Duodenal mucosa (tissue), 2 donors: Measurements from ENCODE around the gene DRD1.
"Not testable (repeated sequence)": the region's sequence is repeated elsewhere in the genome, so short reads cannot be mapped to it uniquely, and the experiment has no call there.

Experiments used
- H3K27ac ChIP-seq: one replicate; pipeline ENCODE4 v1.7.0; 2013; ENCODE audit warnings: low read depth, low read length
- H3K27me3 ChIP-seq, 2 donors: one replicate each; pipeline ENCODE4 v1.7.0; 2013; ENCODE audit warnings: low read length in 2 of 2, control low read depth in 1 of 2; ENCODE audit not compliant: insufficient read depth in 2 of 2, control insufficient read depth in 1 of 2
- H3K36me3 ChIP-seq, 2 donors: one replicate each; pipeline ENCODE4 v1.7.0; 2013; ENCODE audit warnings: low read length in 2 of 2, control low read depth in 1 of 2; ENCODE audit not compliant: insufficient read depth in 2 of 2, control insufficient read depth in 1 of 2
- H3K4me1 ChIP-seq, 2 donors: one replicate each; pipeline ENCODE4 v1.7.0; 2013; ENCODE audit warnings: low read length in 2 of 2, control low read depth in 1 of 2; ENCODE audit not compliant: insufficient read depth in 2 of 2, control insufficient read depth in 1 of 2
- H3K4me3 ChIP-seq, 2 donors: one replicate each; pipeline ENCODE4 v1.7.0; 2013; ENCODE audit warnings: low read length in 2 of 2, low read depth in 1 of 2
- H3K9ac ChIP-seq, 2 donors: one replicate each; pipeline ENCODE4 v1.7.0; 2013; ENCODE audit warnings: low read length in 2 of 2, low read depth in 1 of 2
- H3K9me3 ChIP-seq, 2 donors: one replicate each; pipeline ENCODE4 v1.7.0; 2013; ENCODE audit warnings: low read length in 2 of 2, control low read depth in 1 of 2; ENCODE audit not compliant: control insufficient read depth in 1 of 2

The DRD1 gene

GRCh38 chr5:175457466-175457865 lies 13.5 kb upstream of the DRD1 start:
- H3K4me3 ChIP-seq = no peak overlapping the region
- H3K4me1 ChIP-seq = no peaks in the 10 kb centered on the region
- H3K9ac ChIP-seq = no peak overlapping the region
- H3K9me3 ChIP-seq = no peaks in the 10 kb centered on the region
- no peaks in the 10 kb centered on the region for H3K36me3 ChIP-seq
- H3K27me3 ChIP-seq = peaks cover 0 to 10% of the 10 kb centered on the region in 2 donors
- no peak overlapping the region for H3K27ac ChIP-seq

GRCh38 chr5:175456105-175456742 lies 12.2 kb upstream of the DRD1 start:
- H3K4me1 ChIP-seq = no peaks in the 10 kb centered on the region
- no peak overlapping the region for H3K27ac ChIP-seq
- no peak overlapping the region for H3K9ac ChIP-seq
- no peaks in the 10 kb centered on the region for H3K36me3 ChIP-seq
- no peaks in the 10 kb centered on the region for H3K9me3 ChIP-seq
- peaks cover 6 to 10% of the 10 kb centered on the region in 2 donors for H3K27me3 ChIP-seq
- H3K4me3 ChIP-seq = no peak overlapping the region

GRCh38 chr5:175454338-175454737 lies 10.4 kb upstream of the DRD1 start:
- not testable (repeated sequence) for H3K4me1 ChIP-seq

GRCh38 chr5:175452166-175452565 lies 8.2 kb upstream of the DRD1 start:
- Histone ChIP-seq H3K9me3 (no peaks in the 10 kb centered on the region), H3K4me1 (no peaks in the 10 kb centered on the region), H3K27ac (no peak overlapping the region), H3K27me3 (peaks cover 12 to 15% of the 10 kb centered on the region in 2 donors), H3K4me3 (no peak overlapping the region), H3K9ac (no peak overlapping the region), H3K36me3 (no peaks in the 10 kb centered on the region)

More at GRCh38 chr5:175454338-175454737, 10.4 kb upstream of the DRD1 start:
- not testable (repeated sequence) for H3K9me3 ChIP-seq, H3K4me3 ChIP-seq, H3K36me3 ChIP-seq, H3K27ac ChIP-seq, H3K9ac ChIP-seq
- H3K27me3 ChIP-seq = peaks cover 10% of the 10 kb centered on the region in 2 donors

- Histone ChIP-seq H3K9ac (no peak overlapping the region), H3K27ac (no peak overlapping the region)
Measured at GRCh38 chr5:175448276-175448675, 4.3 kb upstream of the DRD1 start.

GRCh38 chr5:175447571-175447970 lies 3.6 kb upstream of the DRD1 start:
- no peaks in the 10 kb centered on the region for H3K36me3 ChIP-seq
- no peak overlapping the region for H3K27ac ChIP-seq
- H3K4me1 ChIP-seq = peaks cover 0 to 3% of the 10 kb centered on the region in 2 donors
- H3K9me3 ChIP-seq = no peaks in the 10 kb centered on the region
- H3K4me3 ChIP-seq = no peak overlapping the region
- no peak overlapping the region for H3K9ac ChIP-seq
- H3K27me3 ChIP-seq = peaks cover 37 to 38% of the 10 kb centered on the region in 2 donors

More at GRCh38 chr5:175448276-175448675, 4.3 kb upstream of the DRD1 start:
- no peak overlapping the region for H3K4me3 ChIP-seq
- H3K9me3 ChIP-seq = no peaks in the 10 kb centered on the region
- H3K36me3 ChIP-seq = no peaks in the 10 kb centered on the region
- H3K27me3 ChIP-seq = peaks cover 31 to 33% of the 10 kb centered on the region in 2 donors
- peaks cover 0 to 3% of the 10 kb centered on the region in 2 donors for H3K4me1 ChIP-seq

- H3K4me1 ChIP-seq, H3K36me3 ChIP-seq, H3K9me3 ChIP-seq, H3K27ac ChIP-seq, H3K9ac ChIP-seq, H3K4me3 ChIP-seq: not testable (repeated sequence)
- peaks cover 32 to 45% of the 10 kb centered on the region in 2 donors for H3K27me3 ChIP-seq
Measured at GRCh38 chr5:175446378-175446777, 2.4 kb upstream of the DRD1 start.

GRCh38 chr5:175444905-175445456 lies 999 bp upstream of the DRD1 start:
- Histone ChIP-seq H3K4me1 (peaks cover 0 to 3% of the 10 kb centered on the region in 2 donors), H3K9me3 (no peaks in the 10 kb centered on the region), H3K36me3 (no peaks in the 10 kb centered on the region), H3K27ac (no peak overlapping the region), H3K9ac (no peak overlapping the region), H3K4me3 (no peak overlapping the region), H3K27me3 (peaks cover 26 to 45% of the 10 kb centered on the region in 2 donors)

GRCh38 chr5:175443514-175444059 lies 395 bp downstream of the DRD1 start:
- Histone ChIP-seq H3K4me3 (no peak overlapping the region), H3K27ac (no peak overlapping the region), H3K27me3 (peaks cover 26 to 45% of the 10 kb centered on the region in 2 donors), H3K36me3 (no peaks in the 10 kb centered on the region), H3K4me1 (peaks cover 0 to 3% of the 10 kb centered on the region in 2 donors), H3K9ac (no peak overlapping the region), H3K9me3 (no peaks in the 10 kb centered on the region)

- H3K27me3 ChIP-seq = peaks cover 5 to 15% of the 10 kb centered on the region in 2 donors
- H3K4me1 ChIP-seq = no peaks in the 10 kb centered on the region
- H3K36me3 ChIP-seq = no peaks in the 10 kb centered on the region
- no peak overlapping the region for H3K27ac ChIP-seq
- H3K9ac ChIP-seq = no peak overlapping the region
- no peak overlapping the region for H3K4me3 ChIP-seq
- no peaks in the 10 kb centered on the region for H3K9me3 ChIP-seq
Measured at GRCh38 chr5:175438234-175438857, 5.6 kb downstream of the DRD1 start.
